Measurements from ENCODE around the gene EEF1A2. TPM values are rescaled to one million over a fixed set of nuclear protein-coding genes. Genes with fewer than 3 reads are reported as not detected.
A peak's percentile ranks its signal among the peaks of the same experiment; 100 is the strongest.

Gene EEF1A2
- total RNA-seq, 2 experiments from 2014 or later, result 1.1 to 1.7 TPM

DNA sequence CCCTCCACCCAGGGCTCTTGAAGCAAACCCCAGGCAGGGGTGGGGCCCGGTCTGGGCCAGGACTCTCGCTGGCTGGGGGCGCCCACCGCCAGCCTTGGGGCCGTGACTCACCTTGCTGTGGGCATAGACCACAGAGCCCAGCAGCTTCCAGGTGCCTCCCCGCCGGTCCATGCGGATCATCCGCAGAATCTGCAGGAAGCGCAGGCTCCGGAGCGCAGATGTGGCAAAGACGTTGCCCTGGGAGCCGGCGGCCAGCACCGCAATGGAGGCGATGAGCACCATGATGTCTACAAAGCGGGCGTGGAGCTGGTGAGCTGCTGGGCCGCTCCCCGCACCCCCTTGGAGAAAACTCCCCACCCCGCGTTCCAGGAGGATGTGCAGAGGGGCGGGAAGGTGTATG lies 54.3 kb downstream of the EEF1A2 start:
- Mint-ChIP-seq H3K27me3 (peaks cover 8% of the 10 kb centered on the region), H3K27ac (no peak overlapping the region), H3K9me3 (peaks cover 3% of the 10 kb centered on the region), H3K4me3 (no peak overlapping the region), H3K4me1 (ENCODE audit: low read depth) (peaks cover 15% of the 10 kb centered on the region), H3K36me3 (no peaks in the 10 kb centered on the region)
- ChIA-PET CTCF (no interaction called here), POLR2A (no interaction called here)
- no peak for DNase-seq
- intact Hi-C loops (cut with micrococcal nuclease), result no loop called here

DNA sequence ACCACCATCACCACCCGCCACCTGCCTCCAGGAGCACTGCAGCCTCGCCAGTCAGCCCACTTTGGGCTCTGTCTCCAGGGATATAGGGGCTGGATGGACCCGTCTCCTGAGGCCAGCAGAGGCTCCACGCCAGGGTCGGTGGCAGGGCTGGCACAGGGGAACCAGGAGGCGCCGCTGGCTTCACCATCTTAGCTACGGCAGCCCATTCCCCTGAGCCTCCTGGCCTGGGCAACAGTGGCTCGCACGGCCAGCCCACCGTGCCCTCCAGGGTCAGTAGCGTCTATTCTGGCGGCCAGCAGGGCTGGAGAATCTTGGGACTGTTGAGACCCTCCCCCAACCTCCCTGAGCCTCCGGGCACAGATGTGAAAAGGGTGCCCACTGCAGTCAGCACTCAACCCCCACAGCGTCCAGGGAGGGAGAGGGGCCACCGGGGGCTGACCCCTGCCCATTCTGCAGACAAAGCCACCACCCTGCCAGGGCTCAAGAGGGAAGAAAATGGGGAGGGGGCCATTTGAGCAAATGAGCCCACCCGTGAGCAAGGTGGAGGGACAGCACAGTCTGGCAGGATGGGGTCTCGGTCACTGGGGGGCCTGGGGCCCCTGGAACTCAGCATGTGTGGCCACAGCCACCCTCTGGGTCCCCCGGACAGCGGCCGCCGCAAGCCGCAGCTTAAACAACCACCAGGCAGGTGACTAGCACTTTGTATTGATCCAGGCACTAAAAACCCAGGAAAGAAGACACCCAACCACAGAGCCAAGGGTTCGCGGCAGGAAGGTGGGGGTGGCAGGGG lies 55.1 kb downstream of the EEF1A2 start:
- Mint-ChIP-seq H3K36me3 (no peaks in the 10 kb centered on the region), H3K4me1 (ENCODE audit: low read depth) (peaks cover 15% of the 10 kb centered on the region), H3K4me3 (no peak overlapping the region), H3K9me3 (peaks cover 3% of the 10 kb centered on the region), H3K27me3 (peaks cover 8% of the 10 kb centered on the region), H3K27ac (no peak overlapping the region)
- DNase-seq, result no peak
- intact Hi-C loops (cut with micrococcal nuclease), result no loop called here
- ChIA-PET POLR2A (no interaction called here), CTCF (no interaction called here)

DNA sequence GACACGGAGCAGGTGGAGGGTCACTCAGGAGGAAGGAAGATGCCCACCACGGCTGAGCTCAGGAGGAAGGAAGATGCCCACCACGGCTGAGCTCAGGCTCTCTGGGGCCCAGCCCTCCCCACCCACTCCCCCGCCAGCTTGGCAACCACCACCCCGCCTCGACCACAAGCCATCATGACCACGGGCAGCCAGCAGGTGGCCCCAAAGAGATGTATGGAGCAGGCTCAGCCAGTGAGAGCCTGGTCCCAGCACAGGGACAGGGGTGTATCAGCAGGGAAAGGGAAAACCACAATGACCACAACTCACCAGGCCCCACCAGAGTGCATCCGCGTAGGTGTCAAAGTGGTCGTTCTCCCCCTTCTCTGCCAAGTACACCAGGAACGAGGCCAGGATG lies 56.8 kb downstream of the EEF1A2 start:
- POLR2A ChIA-PET, result no interaction called here
- H3K4me1 Mint-ChIP-seq (ENCODE audit: low read depth), result peaks cover 15% of the 10 kb centered on the region
- H3K4me3 Mint-ChIP-seq, result no peak overlapping the region
- CTCF ChIA-PET, result interaction anchor here (0.6 to 1.7 kb wide), 8 partner anchors 10 to 596 kb away, joined by 3 to 5 read pairs (median 3); partner anchors contain the start of gene PPDPF
- DNase-seq, result peak; percentile 82
- intact Hi-C loops (cut with micrococcal nuclease), result no loop called here
- H3K36me3 Mint-ChIP-seq, result no peaks in the 10 kb centered on the region
- H3K27ac Mint-ChIP-seq, result peak overlapping the region; percentile 62
- H3K9me3 Mint-ChIP-seq, result peaks cover 3% of the 10 kb centered on the region
- peaks cover 4% of the 10 kb centered on the region for H3K27me3 Mint-ChIP-seq

GRCh38 chr20:63441136-63442099 lies 57.5 kb downstream of the EEF1A2 start:
- ChIA-PET POLR2A (no interaction called here), CTCF (interaction anchor here (0.6 to 1.7 kb wide), 8 partner anchors 11 to 597 kb away, joined by 3 to 5 read pairs (median 3); partner anchors contain the start of gene PPDPF)
- H3K36me3 Mint-ChIP-seq, result no peaks in the 10 kb centered on the region
- peaks cover 4% of the 10 kb centered on the region for H3K27me3 Mint-ChIP-seq
- H3K4me3 Mint-ChIP-seq, result no peak overlapping the region
- intact Hi-C loops (cut with micrococcal nuclease), result no loop called here
- DNase-seq, result peak; percentile 70
- H3K9me3 Mint-ChIP-seq, result peaks cover 3% of the 10 kb centered on the region
- H3K4me1 Mint-ChIP-seq (ENCODE audit: low read depth), result peaks cover 15% of the 10 kb centered on the region
- peak overlapping the region; percentile 29 for H3K27ac Mint-ChIP-seq

- H3K36me3 Mint-ChIP-seq, result no peaks in the 10 kb centered on the region
- ChIA-PET CTCF (no interaction called here), POLR2A (no interaction called here)
- intact Hi-C loops (cut with micrococcal nuclease), result no loop called here
- no peak overlapping the region for H3K27ac Mint-ChIP-seq
- H3K4me3 Mint-ChIP-seq, result no peak overlapping the region
- H3K9me3 Mint-ChIP-seq, result peaks cover 3% of the 10 kb centered on the region
- DNase-seq, result peak; percentile 15
- H3K4me1 Mint-ChIP-seq (ENCODE audit: low read depth), result peaks cover 15% of the 10 kb centered on the region
- peaks cover 4% of the 10 kb centered on the region for H3K27me3 Mint-ChIP-seq
Observed at GRCh38 chr20:63440366-63440955, 58.4 kb downstream of the EEF1A2 start.

DNA sequence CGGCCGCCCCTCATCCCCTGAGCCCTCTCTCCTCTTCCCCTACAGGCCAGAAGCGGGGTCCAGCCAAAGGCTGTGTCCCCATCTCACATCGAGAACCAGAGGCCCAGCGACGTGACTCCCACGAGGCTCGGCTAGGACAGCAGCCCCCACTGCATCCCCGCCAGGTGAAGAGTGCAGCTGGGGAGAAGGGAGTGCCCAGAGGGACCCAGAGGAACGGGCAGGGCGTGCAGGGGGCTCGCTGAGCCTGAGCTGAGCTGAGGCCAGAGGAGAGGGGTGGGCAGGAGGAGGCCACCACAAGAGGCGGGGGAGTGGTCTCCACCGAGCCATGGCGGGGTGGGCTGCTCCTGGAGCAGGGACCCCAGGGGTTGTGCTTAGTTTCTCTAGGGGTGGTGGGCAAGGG lies 59.0 kb downstream of the EEF1A2 start:
- Mint-ChIP-seq H3K27me3 (peaks cover 7% of the 10 kb centered on the region), H3K4me3 (no peak overlapping the region), H3K36me3 (no peaks in the 10 kb centered on the region), H3K9me3 (peaks cover 3% of the 10 kb centered on the region), H3K27ac (no peak overlapping the region), H3K4me1 (ENCODE audit: low read depth) (peaks cover 15% of the 10 kb centered on the region)
- POLR2A ChIA-PET, result no interaction called here
- intact Hi-C loops (cut with micrococcal nuclease), result no loop called here
- no peak for DNase-seq
- CTCF ChIA-PET, result no interaction called here

- intact Hi-C loops (cut with micrococcal nuclease), result no loop called here
- H3K27ac Mint-ChIP-seq, result no peak overlapping the region
- peaks cover 19% of the 10 kb centered on the region for H3K4me1 Mint-ChIP-seq (ENCODE audit: low read depth)
- peaks cover 3% of the 10 kb centered on the region for H3K9me3 Mint-ChIP-seq
- H3K4me3 Mint-ChIP-seq, result no peak overlapping the region
- peaks cover 8% of the 10 kb centered on the region for H3K27me3 Mint-ChIP-seq
- no peak for DNase-seq
- ChIA-PET POLR2A (no interaction called here), CTCF (no interaction called here)
- H3K36me3 Mint-ChIP-seq, result no peaks in the 10 kb centered on the region
Observed at GRCh38 chr20:63438121-63438520, 60.8 kb downstream of the EEF1A2 start.

Other genes starting within 250 kb of the EEF1A2 start
- gene NKAIN4, start 244.6 kb downstream of the EEF1A2 start, total RNA-seq, result not detected
- gene ARFGAP1, start 226.3 kb downstream of the EEF1A2 start, total RNA-seq, result 10 to 100 TPM; 68.4 to 72.4 TPM
- gene COL20A1, start 205.9 kb downstream of the EEF1A2 start, total RNA-seq, result not detected
- gene CHRNA4, start 137.7 kb downstream of the EEF1A2 start, total RNA-seq, result not detected
- not detected for gene KCNQ2, start 26.4 kb downstream of the EEF1A2 start, total RNA-seq
- 100 to 1,000 TPM; 191 to 201 TPM for gene PPDPF, start 21.7 kb upstream of the EEF1A2 start, total RNA-seq
- under 1 TPM; 0.34 to 0.78 TPM for gene PTK6, start 38.3 kb upstream of the EEF1A2 start, total RNA-seq
- not detected for gene SRMS, start 48.7 kb upstream of the EEF1A2 start, total RNA-seq
- gene FNDC11, start 55.1 kb upstream of the EEF1A2 start, total RNA-seq, result under 1 TPM; 0.55 to 0.61 TPM
- 10 to 100 TPM; 28.5 to 32.2 TPM for gene HELZ2, start 75.2 kb upstream of the EEF1A2 start, total RNA-seq
- gene GMEB2, start 128.0 kb upstream of the EEF1A2 start, total RNA-seq, result 10 to 100 TPM; 13.6 to 14.0 TPM
- gene STMN3, start 154.3 kb upstream of the EEF1A2 start, total RNA-seq, result 10 to 100 TPM; 17.3 to 18.0 TPM
- gene RTEL1, start 159.2 kb upstream of the EEF1A2 start, total RNA-seq, result 10 to 100 TPM; 38.0 to 38.3 TPM
- gene TNFRSF6B, start 197.6 kb upstream of the EEF1A2 start, total RNA-seq, result not detected
- 10 to 100 TPM; 54.6 to 58.4 TPM for gene ARFRP1, start 208.9 kb upstream of the EEF1A2 start, total RNA-seq
- gene ZGPAT, start 209.0 kb upstream of the EEF1A2 start, total RNA-seq, result 10 to 100 TPM; 28.7 to 29.9 TPM
- gene LIME1, start 237.6 kb upstream of the EEF1A2 start, total RNA-seq, result 10 to 100 TPM; 14.7 to 17.6 TPM
- 10 to 100 TPM; 58.9 to 59.0 TPM for gene SLC2A4RG, start 240.7 kb upstream of the EEF1A2 start, total RNA-seq